IMR-90 (cell line): Measurements from ENCODE around the gene LRRC15.

ENCODE experiments used
- BHLHE40 ChIP-seq: fragments of 150-350 bp; IDR thresholded peaks from 2 replicates; pipeline ENCODE4 v1.6.1; 2016; ENCODE audit warnings: mild to moderate bottlenecking, low read depth, low read length
- CEBPB ChIP-seq: IDR thresholded peaks from 2 replicates; pipeline ENCODE4 v1.6.1; 2012; ENCODE audit warnings: low read depth, low read length, improper control_type of control experiment
- CTCF ChIP-seq: conservative IDR thresholded peaks from 2 replicates; pipeline ENCODE4 v1.5.1; 2012; ENCODE audit warnings: mild to moderate bottlenecking, low read depth, low read length, improper control_type of control experiment
- ELK1 ChIP-seq: fragments of 150-350 bp; IDR thresholded peaks from 2 replicates; pipeline ENCODE4 v1.6.1; 2016; ENCODE audit warnings: low read depth, mild to moderate bottlenecking, low read length, moderate library complexity, borderline replicate concordance
- FOS ChIP-seq: fragments of 150-350 bp; IDR thresholded peaks from 2 replicates; pipeline ENCODE4 v1.6.1; 2016; ENCODE audit warnings: low read depth, low read length
- POLR2A ChIP-seq: IDR thresholded peaks from 2 replicates; pipeline ENCODE4 v1.6.1; 2012; ENCODE audit warnings: mild to moderate bottlenecking, low read depth, low read length
- RAD21 ChIP-seq: IDR thresholded peaks from 2 replicates; pipeline ENCODE4 v1.6.1; 2012; ENCODE audit warnings: low read length, improper control_type of control experiment
- RCOR1 ChIP-seq: IDR thresholded peaks from 2 replicates; pipeline ENCODE4 v1.6.1; 2012; ENCODE audit warnings: mild to moderate bottlenecking, low read length, improper control_type of control experiment; ENCODE audit not compliant: insufficient replicate concordance
- SMC3 ChIP-seq: fragments of 150-350 bp; IDR thresholded peaks from 2 replicates; pipeline ENCODE4 v1.6.1; 2016; ENCODE audit warnings: low read depth, mild to moderate bottlenecking, antibody characterized with exemption, low read length, moderate library complexity

GRCh38 chr3:194313560-194314387, 55.8 kb downstream of the LRRC15 start:
- TF ChIP-seq CTCF (no peak), RAD21 (no peak), BHLHE40 (no peak), POLR2A (no peak), FOS (no peak), SMC3 (no peak), CEBPB (no peak), ELK1 (no peak), RCOR1 (no peak)
